A549 treated with RU486 at 1 μM for 4 hours (cell line): ENCODE data around the gene RRM1. TPM values are rescaled to one million over a fixed set of nuclear protein-coding genes. Genes with fewer than 3 reads are reported as not detected.

Source experiments
- total RNA-seq: library from RNA; stranded (reverse); fragments of 200-300 nt; extraction: Qiagen RNA extraction; gene quantifications from 5 replicates; pipeline ENCODE4 v1.2.3, GENCODE V29; 2022; ENCODE audit warnings: low read depth

The RRM1 gene
- 72.9 to 96.2 TPM (median 85.8 TPM) in 5 replicates for total RNA-seq

GRCh38 chr11:4094348-4095291, at the start of gene RRM1:
RRM1 (plus strand) TSS chr11:4094799; CDS start chr11:4095013, 214 bp downstream.

Other genes with a start within 250 kb of the RRM1 start
- 23.2 to 27.3 TPM (median 24.9 TPM) in 5 replicates for gene STIM1, start 239.1 kb upstream of the RRM1 start, total RNA-seq